Stimulated activated CD4-positive, alpha-beta T cell treated with anti-CD3 and anti-CD28 coated beads, Interleukin-12 subunit alpha, Interleukin-12 subunit beta, amount 100 ng/mL, for 48 hours (primary cell): ENCODE data around the gene CFAP20.

Source experiments
- DNase-seq, 3 donors: peaks; one replicate each; pipeline ENCODE4 v3.0.0-alpha.2; 2020; ENCODE audit warnings: low read depth in 2 of 3, low spot score in 1 of 3

The CFAP20 gene

GRCh38 chr16:58125041-58125440 is 4.1 kb downstream of the CFAP20 start:
- no peak for DNase-seq

- no peak for DNase-seq
These were observed 4.6 kb downstream of the CFAP20 start for GRCh38 chr16:58124601-58124915.

- DNase-seq, result no peak
These were observed 5.1 kb downstream of the CFAP20 start for GRCh38 chr16:58123896-58124600.

- no peak for DNase-seq
These were observed 8.0 kb downstream of the CFAP20 start for GRCh38 chr16:58121132-58121531.

- DNase-seq, result no peak
These were observed 8.9 kb downstream of the CFAP20 start for GRCh38 chr16:58120234-58120633.

- DNase-seq, result no peak
These were observed 9.7 kb downstream of the CFAP20 start for GRCh38 chr16:58119509-58119845.

- DNase-seq, result no peak
These were observed 10.2 kb downstream of the CFAP20 start for GRCh38 chr16:58118801-58119508.

GRCh38 chr16:58116529-58116928 is 12.7 kb downstream of the CFAP20 start:
- DNase-seq, result no peak

DNA sequence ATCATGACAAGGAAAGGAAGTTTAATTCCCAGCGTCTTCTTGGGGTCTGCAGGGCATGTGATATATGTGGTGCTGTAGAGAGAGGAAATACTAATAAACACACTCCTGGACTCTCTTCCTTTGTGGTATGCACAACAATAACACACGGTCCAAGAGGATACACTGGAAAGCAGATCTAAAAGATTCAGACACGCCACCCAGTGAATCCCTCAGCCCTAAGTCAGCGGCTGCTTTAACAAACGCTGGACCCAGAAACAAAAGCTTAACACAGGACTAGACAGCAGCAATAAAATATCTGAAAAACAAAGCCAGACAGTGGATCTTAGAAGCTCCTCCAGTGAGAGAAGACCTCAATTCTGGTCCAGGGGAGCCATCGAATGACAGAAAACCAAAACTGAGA is 13.1 kb downstream of the CFAP20 start:
- no peak for DNase-seq

GRCh38 chr16:58114827-58115825 is 14.1 kb downstream of the CFAP20 start:
- DNase-seq, result no peak

- DNase-seq, result no peak
These were observed 17.9 kb downstream of the CFAP20 start for GRCh38 chr16:58111302-58111627.

GRCh38 chr16:58110571-58111301 is 18.4 kb downstream of the CFAP20 start:
- no peak for DNase-seq

DNA sequence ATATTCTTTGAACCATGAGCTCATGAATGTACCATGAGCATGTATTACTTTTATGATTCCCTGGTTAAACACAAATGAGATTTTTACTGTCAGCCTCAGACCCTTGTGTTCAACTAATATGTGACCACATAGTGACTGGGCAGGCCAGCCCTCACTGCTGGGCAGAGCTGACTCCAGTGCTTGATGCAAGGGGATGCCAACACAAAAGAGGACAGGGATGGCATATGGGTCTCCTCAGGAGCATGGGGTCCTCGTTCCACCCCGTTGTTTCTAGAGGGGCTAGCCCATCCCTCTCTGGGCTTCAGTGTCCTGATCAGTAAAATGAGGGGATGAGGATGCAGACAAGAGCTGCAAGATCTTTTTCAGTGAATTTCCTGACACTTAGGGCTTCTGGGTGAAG is 19.3 kb downstream of the CFAP20 start:
- DNase-seq, result no peak

DNA sequence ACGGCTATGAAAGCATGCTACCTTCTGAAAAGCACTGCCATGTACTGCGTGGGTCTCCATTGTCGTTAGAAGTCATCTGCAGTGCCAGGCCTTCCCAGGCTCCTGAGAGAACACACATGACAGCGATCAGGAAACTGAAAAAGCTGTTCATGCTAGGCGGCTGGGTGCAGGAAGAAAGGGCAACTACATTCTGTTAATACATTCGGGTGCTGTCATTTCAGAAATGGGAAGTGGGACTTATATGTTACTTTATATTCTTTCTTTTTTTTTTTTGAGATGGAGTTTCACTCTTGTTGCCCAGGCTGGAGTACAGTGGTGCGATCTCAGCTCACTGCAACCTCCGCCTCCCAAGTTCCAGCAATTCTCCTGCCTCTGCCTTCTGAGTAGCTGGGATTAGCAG is 19.9 kb downstream of the CFAP20 start:
- no peak for DNase-seq

- DNase-seq, result no peak
These were observed 21.5 kb downstream of the CFAP20 start for GRCh38 chr16:58107709-58108108.

GRCh38 chr16:58107228-58107627 is 22.0 kb downstream of the CFAP20 start:
- no peak for DNase-seq

DNA sequence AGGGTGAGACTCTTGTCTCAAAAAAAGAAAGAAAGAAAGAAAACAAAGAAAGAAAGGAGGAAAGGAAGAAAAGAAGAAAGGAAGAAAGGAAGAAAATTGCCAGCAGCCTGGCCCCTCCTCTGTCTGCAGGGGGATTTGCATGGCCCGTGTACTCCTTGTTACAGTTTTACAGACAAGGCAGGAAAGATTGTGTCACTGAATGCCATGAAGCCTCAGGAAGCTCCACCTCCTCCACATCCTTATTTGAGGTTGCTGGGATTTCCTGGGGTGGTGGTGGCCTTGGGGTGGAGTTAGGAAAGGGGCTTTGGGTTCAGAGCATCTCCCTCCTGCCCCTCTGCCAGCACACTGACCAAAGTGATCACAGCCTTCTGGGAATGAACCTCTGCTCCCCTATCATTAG is 23.6 kb downstream of the CFAP20 start:
- DNase-seq, result no peak

DNA sequence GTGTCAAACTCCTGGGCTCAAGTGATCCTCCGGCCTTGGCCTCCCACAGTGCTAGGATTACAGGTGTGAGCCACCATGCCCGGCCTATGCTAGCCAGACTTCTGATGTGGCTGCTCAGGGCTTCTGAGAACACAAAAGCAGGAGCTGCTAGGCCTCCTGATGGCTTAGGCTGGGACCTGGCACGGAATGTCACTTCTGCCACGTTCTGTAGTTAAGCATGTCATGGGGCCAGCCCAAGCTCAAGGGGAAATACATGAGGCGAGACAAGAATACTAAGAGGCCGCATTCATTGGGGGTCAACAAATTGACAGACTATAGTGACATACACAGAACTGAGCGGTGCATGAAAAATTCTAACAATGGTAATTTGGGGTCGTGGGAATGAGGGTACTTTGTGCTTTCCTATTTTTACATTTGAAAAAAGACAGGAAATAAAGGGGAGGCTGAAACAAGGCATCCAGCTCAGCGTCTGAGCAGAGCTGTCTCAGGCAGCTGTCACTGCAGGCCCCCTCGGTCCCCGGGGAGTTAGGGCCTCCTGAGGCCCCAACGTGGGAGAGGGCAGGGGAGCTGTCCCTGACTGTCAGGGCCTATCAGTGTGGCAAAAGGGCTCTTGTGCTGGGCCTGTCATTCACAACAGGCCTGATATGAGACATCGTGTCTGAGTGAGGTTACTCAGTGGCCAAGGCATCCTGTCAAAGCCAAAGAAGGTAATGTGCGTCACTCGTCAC is 26.4 kb downstream of the CFAP20 start:
- no peak for DNase-seq

DNA sequence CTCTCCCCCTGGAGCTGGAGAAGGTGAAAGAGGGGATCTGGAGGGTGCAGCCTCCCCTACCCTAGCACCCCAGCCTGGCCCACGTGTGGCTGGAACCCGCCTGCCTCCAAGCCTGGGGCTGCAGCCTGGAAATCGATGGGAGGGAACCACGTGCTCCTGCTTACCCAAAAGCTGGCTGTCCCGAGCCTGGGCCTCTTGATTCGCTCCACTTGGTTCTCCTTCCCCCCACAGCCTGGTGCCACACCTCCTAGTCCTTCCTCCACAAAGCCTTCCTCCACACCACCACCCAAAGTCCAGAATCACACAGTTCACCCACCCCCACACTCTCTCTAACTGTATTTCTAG is 29.3 kb downstream of the CFAP20 start:
- no peak for DNase-seq

DNA sequence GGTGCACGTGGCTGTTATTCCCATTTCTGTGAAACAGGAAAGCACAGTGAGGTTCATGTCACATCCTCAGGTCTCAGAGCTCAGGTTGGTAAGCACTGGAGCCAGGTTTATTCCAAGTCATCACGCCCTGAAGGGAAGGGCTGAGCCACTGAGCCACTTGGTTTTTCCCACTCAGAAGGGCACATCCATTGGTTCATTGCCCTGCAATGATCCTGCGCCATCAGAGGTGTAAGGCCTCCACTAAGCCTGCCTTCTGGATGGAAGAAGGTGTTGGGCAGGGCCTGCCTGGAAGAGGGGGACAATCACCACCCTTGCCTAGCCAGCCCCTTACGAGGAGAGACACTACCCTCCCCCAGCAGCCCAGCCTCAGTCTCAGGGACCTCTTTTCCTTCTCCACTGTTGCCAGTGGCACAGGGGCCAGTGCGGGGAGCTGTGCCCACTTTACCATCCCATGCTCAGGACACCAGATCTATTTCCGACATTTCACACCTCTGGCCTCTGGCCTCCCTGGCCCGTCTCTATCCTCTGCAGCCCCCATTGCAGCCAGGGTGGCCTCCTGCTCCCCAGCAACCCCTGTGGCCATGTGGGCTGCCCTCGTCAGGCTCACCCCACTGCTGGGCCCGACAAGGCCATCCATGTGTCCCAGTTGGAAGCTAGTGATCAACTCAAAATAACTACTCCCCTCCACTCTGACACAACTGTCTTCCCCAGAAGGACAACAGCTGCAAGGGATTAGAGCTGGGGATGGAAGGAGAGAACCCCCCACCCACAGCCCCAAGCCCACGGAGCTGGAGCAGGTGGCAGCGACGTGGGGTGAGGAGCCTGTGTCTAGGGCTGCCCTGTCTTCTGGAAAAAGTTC is 29.9 kb downstream of the CFAP20 start:
- DNase-seq, result no peak
